Mammary epithelial cell (primary cell): Measurements from ENCODE around the gene STOX2.

ENCODE experiments used
- EZH2 ChIP-seq: IDR thresholded peaks from 2 replicates; pipeline ENCODE4 v1.6.1; 2012; ENCODE audit warnings: low read length, inconsistent platforms, borderline replicate concordance
- TF ChIP-seq, protein P1 (sequence below), 2 donors: IDR thresholded peaks in 1 of 2; conservative IDR thresholded peaks in 1 of 2; 2 replicates each; pipeline ENCODE4 v1.5.1; 2011 to 2012; ENCODE audit warnings: inconsistent platforms in 2 of 2, low read length in 2 of 2, mild to moderate bottlenecking in 2 of 2, control low read depth in 1 of 2, low read depth in 1 of 2; ENCODE audit not compliant: insufficient read depth in 1 of 2; ENCODE audit errors: extremely low read depth in 1 of 2

DNA sequence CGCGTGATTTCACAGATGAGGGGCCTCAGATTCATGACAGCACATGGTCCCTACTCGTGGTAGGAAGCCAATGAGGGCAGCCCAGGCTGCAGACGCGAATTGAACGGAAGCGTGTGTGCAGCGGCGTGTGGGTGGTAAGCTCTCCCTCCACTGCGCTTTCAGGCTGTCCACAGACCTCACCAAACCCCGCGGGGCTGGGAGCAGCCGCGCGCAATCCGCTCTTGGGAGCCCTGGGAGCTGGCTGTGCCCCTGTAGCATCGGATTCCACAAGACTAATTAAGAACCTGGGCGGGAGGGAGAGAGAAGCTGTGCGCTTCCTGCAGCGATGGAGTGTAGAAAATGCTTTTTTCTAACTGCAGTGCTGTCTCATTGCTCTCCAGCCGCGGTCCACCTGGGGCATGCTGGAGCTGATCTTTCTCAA is 134.9 kb downstream of the STOX2 start:
- TF ChIP-seq, protein P1, sequence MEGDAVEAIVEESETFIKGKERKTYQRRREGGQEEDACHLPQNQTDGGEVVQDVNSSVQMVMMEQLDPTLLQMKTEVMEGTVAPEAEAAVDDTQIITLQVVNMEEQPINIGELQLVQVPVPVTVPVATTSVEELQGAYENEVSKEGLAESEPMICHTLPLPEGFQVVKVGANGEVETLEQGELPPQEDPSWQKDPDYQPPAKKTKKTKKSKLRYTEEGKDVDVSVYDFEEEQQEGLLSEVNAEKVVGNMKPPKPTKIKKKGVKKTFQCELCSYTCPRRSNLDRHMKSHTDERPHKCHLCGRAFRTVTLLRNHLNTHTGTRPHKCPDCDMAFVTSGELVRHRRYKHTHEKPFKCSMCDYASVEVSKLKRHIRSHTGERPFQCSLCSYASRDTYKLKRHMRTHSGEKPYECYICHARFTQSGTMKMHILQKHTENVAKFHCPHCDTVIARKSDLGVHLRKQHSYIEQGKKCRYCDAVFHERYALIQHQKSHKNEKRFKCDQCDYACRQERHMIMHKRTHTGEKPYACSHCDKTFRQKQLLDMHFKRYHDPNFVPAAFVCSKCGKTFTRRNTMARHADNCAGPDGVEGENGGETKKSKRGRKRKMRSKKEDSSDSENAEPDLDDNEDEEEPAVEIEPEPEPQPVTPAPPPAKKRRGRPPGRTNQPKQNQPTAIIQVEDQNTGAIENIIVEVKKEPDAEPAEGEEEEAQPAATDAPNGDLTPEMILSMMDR (conservative IDR thresholded peaks at IDR 0.05 in 1 of 2, IDR thresholded peaks at IDR 0.05 in 1 of 2; ENCODE audit: extremely low read depth in 1 of 2, insufficient read depth in 1 of 2, low read depth in 1 of 2, low read length in 2 of 2): no peak
- no peak for TF ChIP-seq EZH2
